NCI-H2196 treated with DMSO at 0.1 percent for 48 hours (cell line): ENCODE measurements around the gene PDK4.

Experiments used
- DNase-seq: peaks from one replicate; lab custom pipeline; 2025; ENCODE audit not compliant: unreplicated experiment; lab: John Stamatoyannopoulos, UW

Gene PDK4

DNA sequence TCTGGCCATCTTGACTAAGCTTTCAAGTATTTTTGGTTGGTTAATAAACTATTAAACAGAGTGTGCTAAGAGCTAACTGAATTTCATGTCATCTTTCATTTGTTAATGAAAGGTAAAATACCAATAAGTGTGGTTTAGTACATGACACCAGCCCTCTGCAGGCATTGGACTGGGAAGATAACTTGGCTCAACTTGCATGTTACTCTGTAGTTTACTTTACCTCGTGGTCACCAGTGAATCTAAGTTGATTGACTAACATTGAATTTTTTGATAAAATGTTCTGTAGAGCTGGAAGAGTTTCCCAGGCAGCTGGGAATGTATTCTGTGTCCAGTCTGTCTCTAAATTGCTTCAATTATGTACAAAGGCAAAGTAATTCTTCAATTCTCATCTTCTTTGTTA, 60.7 kb downstream of the PDK4 start:
- DNase-seq, result no peak

DNA sequence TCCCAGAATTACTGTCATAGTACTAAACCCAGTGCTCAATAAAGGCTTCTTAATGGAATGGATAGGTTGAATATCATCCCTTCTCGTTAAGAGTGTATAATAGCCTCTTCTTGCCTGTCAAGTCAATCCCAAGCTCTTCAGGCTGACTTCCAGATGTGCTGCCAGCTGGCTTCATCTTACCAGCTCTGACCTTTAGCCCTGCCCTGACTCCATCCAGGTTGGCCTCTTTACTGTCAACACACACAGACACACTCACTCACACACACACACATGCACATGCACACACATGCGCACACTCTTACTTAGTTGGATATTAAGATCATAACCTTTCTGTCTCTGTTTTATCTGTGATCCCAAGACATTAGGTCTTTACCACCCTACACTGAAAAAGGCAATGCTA, 61.5 kb downstream of the PDK4 start:
- no peak for DNase-seq
